ENCODE results near the gene UST. TPM values are rescaled to one million over a fixed set of nuclear protein-coding genes. Genes with fewer than 3 reads are reported as not detected.

The UST gene
- total and polyA plus RNA-seq, 9 of the 15 experiments (the other 6 are each of a cell fraction or from before 2014, with no cell fraction given): 0.04 to 0.10 TPM; not detected in 7

DNA sequence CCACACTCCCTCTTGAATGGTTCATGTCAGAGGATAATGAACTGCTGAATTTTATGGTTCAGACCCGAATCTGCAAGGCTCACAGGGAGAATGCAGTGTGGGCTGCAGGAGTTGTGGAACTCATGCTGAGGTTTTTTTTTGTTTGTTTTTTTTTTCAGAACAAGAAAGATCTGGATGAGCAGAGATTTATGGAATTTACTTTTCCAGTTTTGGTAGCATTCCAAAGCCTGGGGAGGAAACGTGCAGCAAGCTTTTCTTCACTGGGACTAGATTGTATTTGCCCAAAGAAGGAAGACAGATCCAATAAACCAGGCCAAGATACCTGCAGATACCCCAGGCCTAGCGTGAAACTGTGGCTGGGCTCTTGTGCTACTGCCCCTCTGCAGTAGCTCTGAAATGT, 346.8 kb downstream of the UST start (continued):
- TF ChIP-seq, protein P1, sequence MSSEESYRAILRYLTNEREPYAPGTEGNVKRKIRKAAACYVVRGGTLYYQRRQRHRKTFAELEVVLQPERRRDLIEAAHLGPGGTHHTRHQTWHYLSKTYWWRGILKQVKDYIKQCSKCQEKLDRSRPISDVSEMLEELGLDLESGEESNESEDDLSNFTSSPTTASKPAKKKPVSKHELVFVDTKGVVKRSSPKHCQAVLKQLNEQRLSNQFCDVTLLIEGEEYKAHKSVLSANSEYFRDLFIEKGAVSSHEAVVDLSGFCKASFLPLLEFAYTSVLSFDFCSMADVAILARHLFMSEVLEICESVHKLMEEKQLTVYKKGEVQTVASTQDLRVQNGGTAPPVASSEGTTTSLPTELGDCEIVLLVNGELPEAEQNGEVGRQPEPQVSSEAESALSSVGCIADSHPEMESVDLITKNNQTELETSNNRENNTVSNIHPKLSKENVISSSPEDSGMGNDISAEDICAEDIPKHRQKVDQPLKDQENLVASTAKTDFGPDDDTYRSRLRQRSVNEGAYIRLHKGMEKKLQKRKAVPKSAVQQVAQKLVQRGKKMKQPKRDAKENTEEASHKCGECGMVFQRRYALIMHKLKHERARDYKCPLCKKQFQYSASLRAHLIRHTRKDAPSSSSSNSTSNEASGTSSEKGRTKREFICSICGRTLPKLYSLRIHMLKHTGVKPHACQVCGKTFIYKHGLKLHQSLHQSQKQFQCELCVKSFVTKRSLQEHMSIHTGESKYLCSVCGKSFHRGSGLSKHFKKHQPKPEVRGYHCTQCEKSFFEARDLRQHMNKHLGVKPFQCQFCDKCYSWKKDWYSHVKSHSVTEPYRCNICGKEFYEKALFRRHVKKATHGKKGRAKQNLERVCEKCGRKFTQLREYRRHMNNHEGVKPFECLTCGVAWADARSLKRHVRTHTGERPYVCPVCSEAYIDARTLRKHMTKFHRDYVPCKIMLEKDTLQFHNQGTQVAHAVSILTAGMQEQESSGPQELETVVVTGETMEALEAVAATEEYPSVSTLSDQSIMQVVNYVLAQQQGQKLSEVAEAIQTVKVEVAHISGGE (CRISPR knock-in tag; IDR thresholded peaks at IDR 0.05): no peak
- TF ChIP-seq ZC3H8 (IDR thresholded peaks at IDR 0.05) (no peak), CHD2 (IDR thresholded peaks at IDR 0.05; ENCODE audit: low read depth, low read length) (no peak), NELFE (IDR thresholded peaks at IDR 0.05; ENCODE audit: insufficient read depth, insufficient read length) (no peak), SMARCA5 (IDR thresholded peaks at IDR 0.05) (no peak)
- TF ChIP-seq, protein P2, sequence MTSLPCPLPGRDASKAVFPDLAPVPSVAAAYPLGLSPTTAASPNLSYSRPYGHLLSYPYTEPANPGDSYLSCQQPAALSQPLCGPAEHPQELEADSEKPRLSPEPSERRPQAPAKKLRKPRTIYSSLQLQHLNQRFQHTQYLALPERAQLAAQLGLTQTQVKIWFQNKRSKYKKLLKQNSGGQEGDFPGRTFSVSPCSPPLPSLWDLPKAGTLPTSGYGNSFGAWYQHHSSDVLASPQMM (CRISPR knock-in tag; IDR thresholded peaks at IDR 0.05): no peak

DNA sequence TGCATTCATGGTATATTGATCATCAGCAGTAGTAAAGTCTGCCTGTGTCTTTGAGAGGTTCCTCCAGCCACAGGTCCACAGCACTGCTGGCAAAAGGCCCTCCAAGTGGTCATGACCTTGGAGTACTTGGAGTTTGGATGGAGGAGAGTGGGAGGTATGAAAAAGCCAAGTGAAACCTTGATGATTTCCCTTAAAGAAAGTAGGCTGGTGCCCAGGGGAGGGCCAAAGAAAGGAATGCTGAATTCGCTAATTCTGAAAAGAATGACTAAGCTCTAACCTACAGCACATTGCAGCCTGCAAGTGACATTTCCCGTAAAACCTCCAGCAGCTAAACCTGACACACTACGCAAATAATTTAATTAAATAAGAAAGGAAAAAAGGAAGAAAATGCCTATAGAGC, 347.3 kb downstream of the UST start:
- Histone ChIP-seq H4K20me1 (replicated peaks; ENCODE audit: control insufficient read depth, insufficient read depth, low read length) (no peaks in the 10 kb centered on the region), H3K9me3 (replicated peaks; ENCODE audit: control insufficient read depth, insufficient read depth, low read depth, low read length) (no peaks in the 10 kb centered on the region; the same call in 1 of the 2 replicates), H3K9ac (ENCODE audit: insufficient read depth in 1 of 2, low read depth in 2 of 2, low read length in 2 of 2) (no peak overlapping the region), H3K36me3 (ENCODE audit: control insufficient read depth, insufficient read depth, low read length) (no peaks in the 10 kb centered on the region), H3K79me2 (ENCODE audit: control insufficient read depth, insufficient read depth, low read length) (no peaks in the 10 kb centered on the region), H2AFZ (ENCODE audit: low read depth, low read length) (no peak overlapping the region), H3K4me1 (replicated peaks in 1 of 2; ENCODE audit: control insufficient read depth in 2 of 2, insufficient read depth in 2 of 2, low read length in 2 of 2) (no peaks in the 10 kb centered on the region; a peak in 1 of 5 replicates), H3K27ac (ENCODE audit: extremely low read depth, low read depth, low read length) (no peak overlapping the region), H3K4me2 (ENCODE audit: insufficient read depth, low read length) (no peak overlapping the region), H3K4me3 (no peak overlapping the region), H3K9me1 (ENCODE audit: control insufficient read depth, insufficient read depth, low read length) (no peaks in the 10 kb centered on the region), H3K27me3 (ENCODE audit: control insufficient read depth in 2 of 2, insufficient read depth in 2 of 2, low read length in 2 of 2) (no peaks in the 10 kb centered on the region)
- BruUV-seq (replicated peaks): no TSS peak
- DNase-seq (ENCODE audit: extremely low read depth in 1 of 4, low spot score in 3 of 4): no peak
- in situ Hi-C loops (cut with MboI): loop anchor here (5.0 kb wide), 1 partner anchor 333 kb away; no protein-coding TSS in a partner anchor
- 30% methylated on average over 3 of the region's 3 CpGs for WGBS (ENCODE audit: insufficient coverage, low coverage, missing lambda C conversion rate)
- ChIA-PET POLR2A (no interaction called here), CTCF (ENCODE audit: low intra/inter-chr PET ratio) (no interaction called here)
- no peak for ATAC-seq
- FAIRE-seq: no peak
- intact Hi-C loops (cut with micrococcal nuclease): no loop called here
- TF ChIP-seq MAFK (IDR thresholded peaks at IDR 0.05; ENCODE audit: low read length) (peak; percentile 50; the same call in 1 of the 2 replicates), ZNF316 (IDR thresholded peaks at IDR 0.05) (peak; percentile 84), MAFG (tag; conservative IDR thresholded peaks at IDR 0.05) (peak; percentile 36; the same call in 1 of the 2 replicates), RFX5 (IDR thresholded peaks at IDR 0.05; ENCODE audit: low read depth, low read length) (no peak), C11orf30 (IDR thresholded peaks at IDR 0.05; ENCODE audit: low read depth) (peak; percentile 76), GABPB1 (CRISPR knock-in tag; IDR thresholded peaks at IDR 0.05) (no peak)
- TF ChIP-seq, protein P3, sequence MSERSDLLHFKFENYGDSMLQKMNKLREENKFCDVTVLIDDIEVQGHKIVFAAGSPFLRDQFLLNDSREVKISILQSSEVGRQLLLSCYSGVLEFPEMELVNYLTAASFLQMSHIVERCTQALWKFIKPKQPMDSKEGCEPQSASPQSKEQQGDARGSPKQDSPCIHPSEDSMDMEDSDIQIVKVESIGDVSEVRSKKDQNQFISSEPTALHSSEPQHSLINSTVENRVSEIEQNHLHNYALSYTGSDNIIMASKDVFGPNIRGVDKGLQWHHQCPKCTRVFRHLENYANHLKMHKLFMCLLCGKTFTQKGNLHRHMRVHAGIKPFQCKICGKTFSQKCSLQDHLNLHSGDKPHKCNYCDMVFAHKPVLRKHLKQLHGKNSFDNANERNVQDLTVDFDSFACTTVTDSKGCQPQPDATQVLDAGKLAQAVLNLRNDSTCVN (CRISPR knock-in tag; IDR thresholded peaks at IDR 0.05): no peak
